ENCODE results near the gene CPZ.

The CPZ gene

DNA sequence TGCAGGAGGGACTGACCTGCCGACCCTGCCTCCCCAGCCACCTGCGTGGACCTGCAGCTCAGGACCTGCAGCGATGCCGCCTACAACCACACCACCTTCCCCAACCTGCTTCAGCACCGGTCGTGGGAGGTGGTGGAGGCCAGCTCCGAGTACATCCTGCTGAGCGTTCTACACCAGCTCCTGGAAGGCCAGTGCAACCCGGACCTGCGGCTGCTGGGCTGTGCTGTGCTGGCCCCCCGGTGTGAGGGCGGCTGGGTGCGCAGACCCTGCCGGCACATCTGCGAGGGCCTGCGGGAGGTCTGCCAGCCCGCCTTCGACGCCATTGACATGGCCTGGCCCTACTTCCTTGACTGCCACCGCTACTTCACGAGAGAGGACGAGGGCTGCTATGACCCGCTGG, 8.5 kb downstream of the CPZ start:
- Histone ChIP-seq H3K9ac (ENCODE audit: low read depth, low read length, poor library complexity) (peak overlapping the region; percentile 74), H3K4me3 (ENCODE audit: low read length in 2 of 2) (no peak overlapping the region), H3K4ac (ENCODE audit: low read length) (no peak overlapping the region), H3K14ac (ENCODE audit: low read length) (peak overlapping the region; percentile 85), H2AK5ac (ENCODE audit: low read depth, low read length) (no peak overlapping the region), H4K8ac (ENCODE audit: low read depth, low read length) (peak overlapping the region; percentile 76), H2BK5ac (ENCODE audit: low read length) (no peak overlapping the region), H3K18ac (ENCODE audit: low read length) (no peak overlapping the region), H3K36me3 (replicated peaks in 1 of 2; ENCODE audit: control insufficient read depth in 2 of 2, insufficient read depth in 2 of 2, low read length in 2 of 2) (no peaks in the 10 kb centered on the region), H2AFZ (ENCODE audit: low read length) (no peak overlapping the region), H2BK12ac (ENCODE audit: low read length) (peak overlapping the region; percentile 77), H3K27ac (replicated peaks; ENCODE audit: low read length) (no peak overlapping the region), H3K4me2 (ENCODE audit: insufficient read depth, low read length, poor library complexity, severe bottlenecking) (no peak overlapping the region), H3K27me3 (ENCODE audit: control insufficient read depth in 3 of 3, insufficient read depth in 3 of 3, low read depth in 1 of 3, low read length in 3 of 3) (peaks cover 0 to 38% (median 0%) of the 10 kb centered on the region in 3 experiments), H3K23ac (ENCODE audit: low read depth, low read length, poor library complexity) (no peak overlapping the region), H3K9me3 (replicated peaks in 1 of 2; ENCODE audit: control insufficient read depth in 2 of 2, insufficient read depth in 1 of 2, low read depth in 1 of 2, low read length in 2 of 2) (no peaks in the 10 kb centered on the region), H2BK15ac (ENCODE audit: low read length) (peak overlapping the region; percentile 26), H3K79me1 (ENCODE audit: low read depth, low read length) (peaks cover 4% of the 10 kb centered on the region), H2BK120ac (ENCODE audit: low read depth, low read length) (no peak overlapping the region), H4K91ac (ENCODE audit: low read depth, low read length, poor library complexity) (no peak overlapping the region), H3K4me1 (ENCODE audit: control insufficient read depth in 2 of 2, insufficient read depth in 1 of 2, low read depth in 1 of 2, low read length in 2 of 2) (no peaks in the 10 kb centered on the region)
- WGBS, 2 donors (ENCODE audit: extremely low coverage in 2 of 2, insufficient read length in 2 of 2, insufficient replicate concordance in 1 of 2), result no CpG with 5 or more reads among the region's 23 CpGs
- DNase-seq (ENCODE audit: low spot score), result no peak

GRCh38 chr4:8601556-8601955, 9.0 kb downstream of the CPZ start:
- DNase-seq (ENCODE audit: low spot score), result no peak
- no peak overlapping the region for H4K91ac ChIP-seq (ENCODE audit: low read depth, low read length, poor library complexity)
- H3K27me3 ChIP-seq (ENCODE audit: control insufficient read depth in 3 of 3, insufficient read depth in 3 of 3, low read depth in 1 of 3, low read length in 3 of 3), result peaks cover 0 to 38% (median 0%) of the 10 kb centered on the region in 3 experiments

GRCh38 chr4:8602686-8603430, 10.3 kb downstream of the CPZ start:
- H3K9me3 ChIP-seq (replicated peaks in 1 of 2; ENCODE audit: control insufficient read depth in 2 of 2, insufficient read depth in 1 of 2, low read depth in 1 of 2, low read length in 2 of 2), result no peaks in the 10 kb centered on the region
- no peak overlapping the region for H2BK5ac ChIP-seq (ENCODE audit: low read length)
- no peak overlapping the region for H2BK120ac ChIP-seq (ENCODE audit: low read depth, low read length)
- no peak overlapping the region for H2AFZ ChIP-seq (ENCODE audit: low read length)
- H3K9ac ChIP-seq (ENCODE audit: low read depth, low read length, poor library complexity), result no peak overlapping the region
- H3K27me3 ChIP-seq (ENCODE audit: control insufficient read depth in 3 of 3, insufficient read depth in 3 of 3, low read depth in 1 of 3, low read length in 3 of 3), result peaks cover 0 to 38% (median 0%) of the 10 kb centered on the region in 3 experiments
- no peak overlapping the region for H3K4me2 ChIP-seq (ENCODE audit: insufficient read depth, low read length, poor library complexity, severe bottlenecking)
- no peak overlapping the region for H3K27ac ChIP-seq (replicated peaks; ENCODE audit: low read length)
- no peak overlapping the region for H4K8ac ChIP-seq (ENCODE audit: low read depth, low read length)
- no peak overlapping the region for H3K4ac ChIP-seq (ENCODE audit: low read length)
- no peak overlapping the region for H4K91ac ChIP-seq (ENCODE audit: low read depth, low read length, poor library complexity)
- H3K79me1 ChIP-seq (ENCODE audit: low read depth, low read length), result peaks cover 4% of the 10 kb centered on the region
- no peak overlapping the region for H3K23ac ChIP-seq (ENCODE audit: low read depth, low read length, poor library complexity)
- no peak for DNase-seq (ENCODE audit: low spot score)
- no peak overlapping the region for H2AK5ac ChIP-seq (ENCODE audit: low read depth, low read length)
- no peaks in the 10 kb centered on the region for H3K36me3 ChIP-seq (replicated peaks in 1 of 2; ENCODE audit: control insufficient read depth in 2 of 2, insufficient read depth in 2 of 2, low read length in 2 of 2)
- no peak overlapping the region for H2BK15ac ChIP-seq (ENCODE audit: low read length)
- WGBS, 2 donors (ENCODE audit: extremely low coverage in 2 of 2, insufficient read length in 2 of 2, insufficient replicate concordance in 1 of 2), result no CpG with 5 or more reads among the region's 19 CpGs
- peaks cover 0 to 3% of the 10 kb centered on the region in 2 donors for H3K4me1 ChIP-seq (ENCODE audit: control insufficient read depth in 2 of 2, insufficient read depth in 1 of 2, low read depth in 1 of 2, low read length in 2 of 2)
- no peak overlapping the region for H3K14ac ChIP-seq (ENCODE audit: low read length)
- no peak overlapping the region for H3K18ac ChIP-seq (ENCODE audit: low read length)
- H3K4me3 ChIP-seq (ENCODE audit: low read length in 2 of 2), result no peak overlapping the region
- H2BK12ac ChIP-seq (ENCODE audit: low read length), result no peak overlapping the region

More at GRCh38 chr4:8601556-8601955, 9.0 kb downstream of the CPZ start:
- H2BK12ac ChIP-seq (ENCODE audit: low read length), result peak overlapping the region; percentile 73
- H3K79me1 ChIP-seq (ENCODE audit: low read depth, low read length), result peaks cover 4% of the 10 kb centered on the region
- H3K23ac ChIP-seq (ENCODE audit: low read depth, low read length, poor library complexity), result no peak overlapping the region
- H2AK5ac ChIP-seq (ENCODE audit: low read depth, low read length), result no peak overlapping the region
- H3K4me1 ChIP-seq (ENCODE audit: control insufficient read depth in 2 of 2, insufficient read depth in 1 of 2, low read depth in 1 of 2, low read length in 2 of 2), result no peaks in the 10 kb centered on the region
- no peak overlapping the region for H2BK15ac ChIP-seq (ENCODE audit: low read length)
- peak overlapping the region; percentile 85 for H3K14ac ChIP-seq (ENCODE audit: low read length)
- no peak overlapping the region for H2AFZ ChIP-seq (ENCODE audit: low read length)
- no peak overlapping the region for H3K9ac ChIP-seq (ENCODE audit: low read depth, low read length, poor library complexity)
- no peak overlapping the region for H3K27ac ChIP-seq (replicated peaks; ENCODE audit: low read length)
- H3K4me2 ChIP-seq (ENCODE audit: insufficient read depth, low read length, poor library complexity, severe bottlenecking), result no peak overlapping the region
- no peak overlapping the region for H2BK5ac ChIP-seq (ENCODE audit: low read length)
- no peak overlapping the region for H2BK120ac ChIP-seq (ENCODE audit: low read depth, low read length)
- H3K18ac ChIP-seq (ENCODE audit: low read length), result peak overlapping the region; percentile 16
- no peaks in the 10 kb centered on the region for H3K9me3 ChIP-seq (replicated peaks in 1 of 2; ENCODE audit: control insufficient read depth in 2 of 2, insufficient read depth in 1 of 2, low read depth in 1 of 2, low read length in 2 of 2)
- H4K8ac ChIP-seq (ENCODE audit: low read depth, low read length), result no peak overlapping the region
- no CpG with 5 or more reads among the region's 10 CpGs for WGBS, 2 donors (ENCODE audit: extremely low coverage in 2 of 2, insufficient read length in 2 of 2, insufficient replicate concordance in 1 of 2)
- no peaks in the 10 kb centered on the region for H3K36me3 ChIP-seq (replicated peaks in 1 of 2; ENCODE audit: control insufficient read depth in 2 of 2, insufficient read depth in 2 of 2, low read length in 2 of 2)
- H3K4me3 ChIP-seq (ENCODE audit: low read length in 2 of 2), result no peak overlapping the region
- no peak overlapping the region for H3K4ac ChIP-seq (ENCODE audit: low read length)

- H3K9ac ChIP-seq (ENCODE audit: low read depth, low read length, poor library complexity), result peak overlapping the region; percentile 44
- H2BK12ac ChIP-seq (ENCODE audit: low read length), result peak overlapping the region; percentile 22
- no CpG with 5 or more reads among the region's 22 CpGs for WGBS, 2 donors (ENCODE audit: extremely low coverage in 2 of 2, insufficient read length in 2 of 2, insufficient replicate concordance in 1 of 2)
- H3K79me1 ChIP-seq (ENCODE audit: low read depth, low read length), result peaks cover 4% of the 10 kb centered on the region
- H3K23ac ChIP-seq (ENCODE audit: low read depth, low read length, poor library complexity), result peak overlapping the region; percentile 73
- H3K4ac ChIP-seq (ENCODE audit: low read length), result peak overlapping the region; percentile 84
- no peak overlapping the region for H2AFZ ChIP-seq (ENCODE audit: low read length)
- H3K27ac ChIP-seq (replicated peaks; ENCODE audit: low read length), result no peak overlapping the region
- no peak overlapping the region for H4K8ac ChIP-seq (ENCODE audit: low read depth, low read length)
- peak overlapping the region; percentile 85 for H3K18ac ChIP-seq (ENCODE audit: low read length)
- no peaks in the 10 kb centered on the region for H3K36me3 ChIP-seq (replicated peaks in 1 of 2; ENCODE audit: control insufficient read depth in 2 of 2, insufficient read depth in 2 of 2, low read length in 2 of 2)
- DNase-seq (ENCODE audit: low spot score), result no peak
- H3K14ac ChIP-seq (ENCODE audit: low read length), result peak overlapping the region; percentile 98
- H2BK120ac ChIP-seq (ENCODE audit: low read depth, low read length), result no peak overlapping the region
- no peak overlapping the region for H2AK5ac ChIP-seq (ENCODE audit: low read depth, low read length)
- no peak overlapping the region for H3K4me2 ChIP-seq (ENCODE audit: insufficient read depth, low read length, poor library complexity, severe bottlenecking)
- no peak overlapping the region for H4K91ac ChIP-seq (ENCODE audit: low read depth, low read length, poor library complexity)
- H2BK5ac ChIP-seq (ENCODE audit: low read length), result no peak overlapping the region
- peaks cover 0 to 34% (median 0%) of the 10 kb centered on the region in 3 experiments for H3K27me3 ChIP-seq (ENCODE audit: control insufficient read depth in 3 of 3, insufficient read depth in 3 of 3, low read depth in 1 of 3, low read length in 3 of 3)
- no peak overlapping the region for H2BK15ac ChIP-seq (ENCODE audit: low read length)
- H3K4me1 ChIP-seq (ENCODE audit: control insufficient read depth in 2 of 2, insufficient read depth in 1 of 2, low read depth in 1 of 2, low read length in 2 of 2), result peaks cover 0 to 4% of the 10 kb centered on the region in 2 donors
- no peaks in the 10 kb centered on the region for H3K9me3 ChIP-seq (replicated peaks in 1 of 2; ENCODE audit: control insufficient read depth in 2 of 2, insufficient read depth in 1 of 2, low read depth in 1 of 2, low read length in 2 of 2)
- no peak overlapping the region for H3K4me3 ChIP-seq (ENCODE audit: low read length in 2 of 2)
These were observed 11.4 kb downstream of the CPZ start for GRCh38 chr4:8603931-8604330.

Measured in neuronal stem cell (in vitro differentiated cells).